ENCODE measurements around the gene LRRC15.

The LRRC15 gene

DNA sequence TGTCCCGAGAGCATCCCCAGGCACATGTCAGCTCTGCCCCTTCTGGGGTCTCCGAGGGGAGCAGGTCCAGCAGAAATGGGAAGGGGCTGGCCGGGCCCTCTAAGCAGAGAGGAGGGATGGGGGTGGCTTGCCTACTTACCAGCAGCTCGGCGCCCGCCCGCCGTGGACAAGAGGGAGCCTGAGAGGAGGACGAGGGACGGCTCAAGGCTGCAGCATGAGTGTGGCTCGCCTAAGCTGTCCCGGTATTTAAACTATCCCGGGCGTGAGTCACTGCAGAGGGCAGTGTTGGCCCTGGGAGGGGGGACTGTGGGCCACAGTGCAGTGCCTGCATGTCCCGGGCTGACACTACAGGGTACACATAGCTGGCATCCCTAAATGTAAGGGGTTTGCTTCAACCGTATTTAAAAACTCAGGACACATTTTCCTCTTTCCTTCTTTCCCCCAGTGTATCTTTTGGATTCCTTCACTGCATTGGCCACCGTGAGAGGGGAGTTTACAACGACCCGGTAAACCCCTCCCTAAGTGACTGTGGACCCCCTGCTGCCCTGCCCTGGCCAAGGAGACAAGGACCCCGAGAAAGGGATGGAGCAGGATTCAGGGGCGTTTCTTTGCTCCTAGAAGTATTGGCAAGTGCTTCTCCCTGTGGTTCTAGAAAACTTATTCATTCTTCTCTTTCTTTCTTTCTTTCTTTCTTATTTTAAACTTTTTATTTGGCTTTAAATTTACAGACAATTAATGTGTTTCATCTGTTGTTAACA lies at the start of gene LRRC15:
Gene LRRC15 (minus strand): TSS at position 222 of the 758 bp plus-strand sequence. CDS start 8,700 bp downstream, outside the sequence.
- no peak for DNase-seq

DNA sequence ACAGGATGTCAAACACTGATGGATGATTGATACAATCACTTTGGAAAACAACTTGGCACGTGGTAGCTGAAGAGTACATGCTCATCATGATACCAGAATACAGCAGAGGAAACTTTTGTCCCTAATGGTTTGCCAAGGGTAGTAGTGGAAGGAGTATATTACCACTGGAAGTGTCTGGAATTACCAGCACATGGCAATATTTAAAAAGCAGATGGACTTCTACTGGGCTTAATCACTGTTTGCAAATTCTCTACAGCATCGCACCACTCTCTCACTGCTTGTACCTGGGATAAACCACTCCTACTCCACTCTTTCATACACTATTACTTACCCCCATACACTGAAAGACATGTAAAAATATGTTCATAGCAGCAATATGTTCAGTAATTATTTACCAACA lies 49.1 kb upstream of the LRRC15 start:
- DNase-seq, result no peak

DNA sequence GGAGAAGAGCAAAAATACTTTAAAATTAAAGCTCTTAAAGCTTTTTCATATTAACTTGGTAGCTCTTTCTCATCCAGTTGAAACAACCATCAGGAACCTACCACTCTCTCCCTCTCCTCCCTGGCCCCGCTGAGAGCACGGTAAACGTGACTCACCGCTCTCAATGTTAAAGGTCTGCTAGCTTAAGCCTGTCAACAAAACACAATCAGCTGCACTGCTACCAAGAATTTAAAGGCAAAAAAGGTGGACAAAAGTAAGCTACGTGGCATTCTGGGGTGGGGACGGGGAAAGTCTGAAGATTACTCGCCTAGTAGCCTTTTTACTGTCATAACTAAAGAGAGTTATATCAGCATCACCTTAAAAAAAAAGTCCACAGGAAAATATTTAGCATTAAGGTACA lies 37.9 kb upstream of the LRRC15 start:
- no peak for DNase-seq

DNA sequence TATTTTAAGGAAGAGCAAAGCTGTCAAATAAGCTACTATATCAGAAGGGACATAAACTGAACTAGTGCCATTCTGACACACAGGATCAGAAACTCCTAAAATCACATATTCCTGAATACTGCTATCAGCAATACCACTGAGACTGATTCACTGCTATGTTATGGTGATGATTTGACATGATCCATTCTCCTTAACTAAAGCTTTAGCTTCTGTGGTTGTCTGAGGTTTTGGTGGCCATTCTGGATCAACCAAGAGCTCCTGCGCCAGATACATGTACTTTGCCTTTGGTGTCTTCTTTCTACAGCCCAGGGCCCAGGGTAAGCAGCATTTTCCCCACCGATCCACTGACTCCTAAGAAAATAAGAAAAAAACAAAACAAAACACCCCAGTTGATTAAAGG lies 36.2 kb upstream of the LRRC15 start:
- DNase-seq, result no peak

DNA sequence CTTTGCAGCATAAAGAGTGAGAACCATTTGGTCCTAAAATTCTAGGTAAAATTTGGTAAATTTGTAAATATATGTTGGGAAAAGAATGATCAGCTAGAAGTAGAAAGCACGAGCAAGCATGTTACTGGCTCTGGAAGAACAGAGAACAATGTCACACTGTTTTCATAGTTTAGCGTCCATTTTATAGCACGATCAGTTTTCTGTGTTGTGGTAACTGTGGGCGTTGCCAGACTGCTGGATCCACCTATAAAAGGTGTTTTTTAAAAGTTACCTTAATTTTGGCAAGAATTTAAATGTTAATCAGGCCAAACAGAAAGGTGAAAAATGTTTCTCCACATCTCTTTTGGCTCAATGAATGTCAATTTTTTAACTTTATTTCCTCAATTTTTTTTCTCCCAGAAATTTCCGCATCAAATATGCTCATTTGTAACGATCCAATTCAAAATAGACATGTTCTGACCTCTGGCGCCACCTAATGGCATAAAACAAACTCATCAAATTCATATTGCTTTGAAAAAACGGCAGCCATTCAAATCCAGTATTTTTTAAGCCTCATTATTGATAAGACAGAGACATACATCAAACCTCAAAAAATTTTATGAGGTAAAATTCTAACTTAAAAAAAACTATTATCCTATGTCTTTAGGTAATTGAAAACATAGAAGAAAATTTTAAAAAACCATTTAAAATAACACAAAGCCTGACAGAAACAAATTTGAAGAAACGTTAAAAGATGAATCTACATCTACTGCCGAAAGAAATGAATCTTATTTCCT lies 35.0 kb upstream of the LRRC15 start:
- DNase-seq, result peak; percentile 29

DNA sequence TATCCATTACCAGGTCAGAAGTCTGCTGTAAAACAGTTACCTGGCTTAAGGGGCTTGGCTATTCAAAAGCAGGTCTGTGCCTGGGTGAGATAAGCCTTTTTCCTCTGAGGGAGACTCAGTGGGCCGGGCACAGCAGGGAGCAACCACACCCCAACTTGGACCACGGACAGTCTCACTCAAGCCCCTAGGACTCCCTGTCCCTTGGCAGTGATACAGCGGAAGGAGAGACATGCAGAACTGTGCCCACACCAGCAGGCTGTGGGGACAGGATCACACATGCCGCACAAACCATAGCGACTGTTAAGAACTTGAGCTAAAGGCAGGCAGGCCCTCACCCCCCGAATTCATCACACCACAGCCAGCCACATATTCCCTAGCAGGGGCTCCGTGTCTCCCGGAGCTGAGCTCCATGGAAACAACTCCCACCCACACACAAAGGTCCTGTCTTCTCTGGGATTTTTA lies 32.4 kb upstream of the LRRC15 start:
- no peak for DNase-seq

DNA sequence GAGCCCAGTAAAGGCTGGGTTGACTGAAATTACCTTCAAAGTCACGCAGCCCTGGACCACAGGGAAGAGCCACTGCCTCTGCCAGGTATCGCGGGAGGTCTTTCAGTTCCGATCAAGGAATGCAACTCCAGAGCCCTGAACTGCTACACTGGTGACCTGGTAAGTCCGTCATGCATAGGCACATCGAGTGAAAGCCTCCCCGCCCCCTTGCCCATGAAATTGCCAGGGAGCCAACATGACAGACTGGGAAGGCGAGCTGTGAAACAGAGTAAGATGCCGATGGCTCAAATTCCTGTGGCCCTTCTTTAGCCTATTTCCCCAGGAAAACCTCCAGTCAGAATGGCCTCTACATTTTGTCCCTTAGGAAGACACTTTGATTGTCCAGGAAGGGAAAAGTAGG lies 31.8 kb upstream of the LRRC15 start:
- no peak for DNase-seq

DNA sequence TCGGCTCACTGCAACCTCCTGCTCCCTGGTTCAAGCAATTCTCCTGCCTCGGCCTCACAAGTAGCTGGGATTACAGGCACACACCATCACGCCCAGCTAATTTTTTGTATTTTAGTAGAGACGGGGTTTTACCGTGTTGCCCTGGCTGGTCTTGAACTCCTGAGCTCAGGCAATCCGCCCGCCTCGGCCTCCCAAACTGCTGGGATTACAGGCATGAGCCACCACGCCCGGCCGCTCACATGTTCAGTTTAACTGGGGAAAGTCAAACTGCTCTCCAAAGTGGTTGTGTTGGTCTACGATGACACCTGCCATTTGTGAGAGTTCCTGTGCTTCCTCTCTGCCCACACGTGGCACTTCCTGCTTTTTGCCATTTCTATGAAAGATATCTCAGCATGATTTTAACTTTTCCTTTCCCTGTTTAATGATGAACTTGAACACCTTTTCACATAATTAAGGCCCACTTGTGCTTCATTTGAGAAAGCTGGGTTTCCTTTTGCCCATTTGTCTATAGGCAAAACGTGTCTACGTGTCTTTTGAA lies 30.4 kb upstream of the LRRC15 start:
- DNase-seq, result no peak

DNA sequence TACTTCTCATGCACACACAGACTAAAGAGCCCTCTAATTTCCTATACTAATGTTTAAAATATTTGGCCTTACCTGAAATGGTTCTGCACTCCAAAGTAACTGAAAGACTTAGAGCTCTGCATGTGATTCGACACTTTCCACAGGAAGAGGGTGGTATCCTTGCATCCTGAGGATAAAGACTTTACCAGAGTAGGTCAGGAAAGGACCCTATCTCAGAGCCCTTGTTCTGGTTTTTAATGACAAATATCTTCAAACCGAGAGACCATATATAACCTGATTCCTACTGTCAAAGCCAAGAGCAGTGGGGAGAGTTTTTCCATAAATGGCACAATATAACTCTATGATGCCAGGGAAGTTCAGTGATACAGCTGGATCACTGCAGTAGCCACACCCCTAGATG lies 29.6 kb upstream of the LRRC15 start, which contains the start of gene GP5:
Gene GP5 (minus strand): TSS at position 101 of the 400 bp plus-strand sequence. CDS start 984 bp downstream, outside the sequence.
- DNase-seq, result no peak

DNA sequence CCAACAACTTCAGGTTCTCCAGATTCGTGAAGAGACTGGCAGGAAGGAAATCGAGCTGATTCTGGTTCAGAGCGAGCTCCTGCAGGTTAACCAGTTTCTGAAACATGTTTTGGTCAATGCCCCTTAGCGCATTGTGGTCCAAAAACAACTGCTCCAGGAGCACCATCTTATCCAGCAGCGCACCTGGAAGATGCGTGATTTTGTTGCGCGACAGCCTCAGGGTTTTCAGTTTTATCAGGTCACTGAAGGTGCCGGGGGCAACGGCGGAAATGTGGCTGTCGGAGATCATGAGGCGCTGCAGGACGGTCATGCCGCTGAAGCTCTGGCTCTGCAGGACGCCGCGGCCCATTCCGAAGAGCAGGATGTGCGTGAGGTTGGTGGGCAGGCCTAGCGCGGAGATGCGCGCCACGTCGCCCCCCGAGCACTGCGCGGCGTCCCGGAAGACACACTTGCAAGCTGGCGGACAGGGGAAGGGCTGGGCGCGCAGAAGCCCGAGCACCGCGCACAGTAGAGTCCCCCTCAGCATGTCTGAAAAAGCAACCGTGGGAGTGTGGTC lies 28.3 kb upstream of the LRRC15 start:
- DNase-seq, result no peak

DNA sequence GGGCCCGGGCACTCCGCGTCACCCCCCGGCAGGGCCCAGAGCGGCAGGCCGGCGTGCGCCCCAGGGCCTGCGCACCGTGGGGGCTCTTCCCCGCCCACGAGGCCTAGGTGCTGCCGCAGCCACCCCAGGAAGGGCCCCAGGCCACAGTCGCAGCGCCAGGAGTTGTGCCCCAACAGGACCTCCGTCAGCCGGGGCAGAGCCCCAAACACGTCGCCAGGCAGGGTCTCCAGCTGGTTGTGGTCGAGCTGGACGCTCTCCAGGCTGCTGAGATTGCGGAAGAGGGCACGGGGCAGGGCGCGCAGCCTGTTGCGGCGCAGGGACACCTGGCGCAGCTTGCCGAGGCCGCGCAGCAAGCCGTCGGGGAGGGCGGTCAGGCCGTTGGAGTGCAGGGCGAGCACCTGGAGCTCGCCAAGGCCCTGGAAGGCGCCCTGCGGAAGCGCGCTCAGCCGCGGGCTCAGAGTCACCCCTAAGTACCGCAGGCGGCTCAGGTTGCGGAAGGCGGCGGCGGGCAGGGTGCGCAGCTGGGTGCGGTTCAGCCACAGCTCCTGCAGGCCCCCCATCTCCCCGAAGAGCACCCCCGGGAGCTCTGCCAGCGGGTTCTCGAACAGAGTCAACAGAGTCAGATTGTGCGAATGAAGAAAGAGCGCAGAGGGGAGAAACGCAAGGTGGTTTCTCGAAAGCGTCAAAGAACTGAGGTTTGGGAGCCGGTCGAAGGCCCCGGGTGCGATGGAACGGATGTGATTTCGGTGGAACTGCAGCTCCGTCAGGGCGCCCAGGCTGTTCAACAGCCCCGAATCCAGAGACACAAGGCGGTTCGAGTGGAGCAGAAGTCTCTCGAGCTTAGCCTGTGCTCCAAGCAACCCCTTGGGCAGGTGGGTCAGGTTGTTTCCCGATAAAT lies 27.6 kb upstream of the LRRC15 start:
- no peak for DNase-seq

DNA sequence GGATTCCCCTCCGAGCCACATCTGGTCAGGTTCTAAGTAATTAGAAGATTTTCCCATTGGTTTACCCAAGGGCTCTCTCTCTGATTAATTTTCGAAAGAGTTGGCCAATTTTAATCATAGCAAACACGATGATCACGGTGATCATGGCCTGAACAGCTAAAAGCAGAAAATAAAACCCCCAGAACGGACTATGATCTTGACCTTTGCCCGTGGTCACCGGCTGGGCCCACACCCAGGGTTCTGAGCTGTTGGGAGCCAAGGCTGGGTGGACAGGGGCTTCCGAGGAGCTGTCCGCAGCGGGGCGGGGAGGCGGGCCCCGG lies 27.0 kb upstream of the LRRC15 start:
- DNase-seq, result no peak

DNA sequence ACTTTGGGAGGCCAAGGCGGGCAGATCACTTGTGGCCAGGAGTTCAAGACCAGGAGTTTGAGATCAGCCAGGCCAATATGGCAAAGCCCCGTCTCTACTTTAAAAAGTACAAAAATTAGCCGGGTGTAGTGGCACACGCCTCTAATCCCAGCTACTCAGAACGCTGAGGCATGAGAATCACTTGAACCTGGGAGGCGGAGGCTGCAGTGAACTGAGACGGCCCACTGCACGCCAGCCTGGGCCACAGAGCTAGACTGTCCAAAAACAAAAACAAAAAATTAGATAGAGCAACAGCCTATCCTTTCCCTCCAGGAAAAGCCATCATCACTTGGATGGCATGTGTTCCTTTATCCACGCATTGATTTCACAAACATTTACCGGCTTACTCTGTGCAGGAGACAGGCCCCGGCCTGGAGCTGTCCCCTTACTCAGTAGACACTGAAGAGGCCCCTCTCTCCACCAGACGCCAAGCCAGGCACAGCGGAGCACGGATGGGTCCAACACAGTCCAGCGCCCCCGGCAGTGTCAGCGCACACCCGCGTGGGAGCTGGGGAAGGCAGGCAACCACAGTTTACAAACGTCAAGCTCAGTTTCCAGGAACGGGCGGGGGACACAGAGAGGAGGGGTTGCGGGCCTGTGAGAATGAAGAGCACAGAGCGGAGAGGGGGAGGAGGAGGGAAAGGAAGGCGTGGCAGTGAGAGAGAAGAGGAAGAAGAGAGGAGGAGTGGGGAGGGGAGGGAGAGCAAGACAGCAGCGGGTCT lies 26.4 kb upstream of the LRRC15 start:
- no peak for DNase-seq

DNA sequence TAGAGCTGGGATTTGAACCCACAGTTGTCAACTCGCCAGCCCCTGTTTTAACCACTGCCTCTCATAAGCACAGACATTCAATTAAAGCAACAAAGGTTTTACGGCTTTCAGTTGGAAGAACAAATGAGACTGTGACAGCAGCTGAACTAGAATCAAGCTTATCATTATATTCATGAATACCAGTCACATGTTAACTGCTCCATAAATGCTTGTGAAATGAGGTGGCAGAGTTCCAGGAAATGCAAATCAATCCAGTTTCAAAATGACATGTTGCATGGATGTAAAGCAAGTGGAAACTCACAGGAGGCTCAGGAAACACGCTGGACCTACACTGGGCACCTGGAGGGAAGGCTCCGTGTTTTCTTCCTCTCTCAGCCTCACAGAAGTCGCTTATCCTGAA lies 25.7 kb upstream of the LRRC15 start:
- no peak for DNase-seq

DNA sequence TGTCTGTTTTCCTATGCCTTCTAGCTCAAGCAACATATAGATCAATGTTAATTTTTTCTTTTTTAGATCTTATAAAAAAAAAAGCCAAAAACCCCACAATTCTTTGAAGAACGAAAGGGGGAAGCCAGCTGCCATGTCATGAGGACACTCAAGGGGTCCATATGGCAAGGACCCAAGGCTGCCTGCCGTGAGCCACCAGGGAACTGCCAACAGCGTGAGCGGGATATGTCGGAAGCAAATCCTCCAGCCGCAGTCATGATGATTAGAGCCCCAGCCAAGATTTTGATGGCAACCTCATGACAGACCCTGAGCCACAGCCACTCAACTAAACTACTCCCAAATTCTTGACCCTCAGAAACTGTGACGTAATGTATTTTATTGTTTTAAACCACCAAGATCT lies 23.0 kb upstream of the LRRC15 start:
- no peak for DNase-seq

DNA sequence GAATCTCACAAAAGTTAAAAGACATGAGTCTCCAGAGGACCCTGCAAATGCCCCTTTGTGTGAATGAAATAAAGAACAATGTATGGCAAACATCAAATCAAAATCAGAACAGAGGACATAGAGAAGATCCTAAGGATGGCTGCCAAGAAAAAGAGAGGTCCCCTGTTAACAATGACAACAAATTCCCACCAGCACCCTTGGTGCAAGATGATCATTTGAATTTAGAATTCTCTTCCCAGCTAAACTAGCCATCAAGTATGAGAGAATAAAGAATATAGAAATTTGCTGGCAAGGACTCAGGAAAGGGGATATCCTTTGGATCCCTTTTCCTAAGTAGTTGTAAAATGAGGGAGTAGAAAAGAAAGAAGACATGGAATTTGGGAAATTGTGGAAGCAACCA lies 21.3 kb upstream of the LRRC15 start:
- no peak for DNase-seq

DNA sequence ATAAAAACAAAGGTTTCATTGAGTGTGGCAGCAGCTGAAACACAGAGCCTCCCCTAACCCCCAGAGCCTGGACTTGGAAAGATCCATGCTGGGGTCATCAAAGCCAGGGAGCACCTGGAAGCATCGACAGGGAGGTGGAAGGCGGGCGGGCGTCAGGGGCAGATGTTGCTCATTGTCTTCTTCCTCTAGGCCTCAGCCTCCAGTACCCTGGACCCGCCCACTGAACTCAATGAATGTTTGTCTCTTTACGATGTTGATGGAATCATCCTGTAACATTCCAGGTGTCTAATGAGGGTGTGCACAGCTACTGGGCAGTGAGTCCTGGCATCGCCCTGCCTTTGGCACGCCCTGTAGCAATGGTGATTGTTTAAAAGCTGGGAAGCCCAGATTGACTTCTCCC lies 19.7 kb upstream of the LRRC15 start:
- DNase-seq, result no peak

DNA sequence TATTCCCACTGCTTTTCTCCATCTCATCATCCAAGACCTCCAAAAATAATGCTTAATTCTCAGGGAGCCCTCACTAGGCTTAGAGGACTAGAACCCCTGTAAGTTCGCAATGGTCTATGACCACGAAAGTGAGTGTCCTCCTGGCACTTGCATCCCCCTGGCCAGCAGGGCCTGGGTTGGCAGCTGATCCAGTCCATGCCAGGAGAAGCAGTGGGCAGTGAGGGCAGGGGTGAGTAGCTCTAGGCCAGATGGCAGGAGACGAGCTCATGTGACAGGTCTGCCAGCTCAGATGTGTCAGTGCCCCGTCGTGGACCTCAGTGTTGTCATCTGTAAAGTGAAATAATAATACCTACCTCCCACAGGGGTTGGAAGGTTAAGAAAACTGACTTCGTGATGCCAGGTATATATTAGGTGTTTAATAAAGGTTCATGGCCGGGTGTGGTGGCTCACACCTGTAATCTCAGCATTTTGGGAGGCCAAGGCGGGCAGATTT lies 18.4 kb upstream of the LRRC15 start:
- no peak for DNase-seq

DNA sequence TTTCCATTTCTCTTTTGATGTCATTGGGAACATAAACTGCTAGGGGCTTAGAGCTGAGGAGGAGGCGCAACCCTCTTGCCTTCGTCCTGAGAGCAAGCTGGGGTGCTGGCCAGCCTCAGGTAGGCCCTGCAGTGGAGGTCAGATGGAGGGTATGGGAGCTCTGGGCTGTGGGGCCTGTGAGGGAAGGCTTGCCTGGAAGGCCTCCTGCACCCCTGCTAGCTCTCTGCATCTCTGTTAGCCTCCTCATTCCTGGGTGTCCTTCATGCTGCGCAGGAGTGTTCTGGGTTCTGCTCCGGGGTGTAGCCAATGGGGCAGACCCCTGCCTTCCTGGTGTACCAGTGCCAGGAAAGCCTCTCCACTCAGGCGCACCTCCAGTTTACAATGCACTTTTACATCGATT lies 17.7 kb upstream of the LRRC15 start:
- no peak for DNase-seq

DNA sequence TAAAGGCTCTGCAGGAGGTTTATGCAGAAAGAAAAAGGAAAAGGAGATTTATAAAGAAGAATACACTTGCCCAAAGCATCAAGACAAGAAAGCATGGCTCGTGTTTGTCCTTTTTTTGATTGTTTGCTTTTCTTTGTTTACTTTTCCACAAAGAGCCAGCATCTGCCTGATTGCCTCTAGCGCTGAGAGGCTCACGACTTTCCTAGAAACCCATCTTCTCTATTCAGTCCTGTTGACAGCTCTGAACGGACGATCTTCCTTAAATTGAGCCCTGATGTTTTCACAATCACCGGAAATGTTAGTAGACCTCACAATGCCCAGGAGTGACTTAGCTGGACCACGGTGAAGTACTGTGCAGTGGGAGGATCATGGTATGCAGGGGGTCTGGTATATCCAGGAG lies 17.1 kb upstream of the LRRC15 start:
- no peak for DNase-seq

DNA sequence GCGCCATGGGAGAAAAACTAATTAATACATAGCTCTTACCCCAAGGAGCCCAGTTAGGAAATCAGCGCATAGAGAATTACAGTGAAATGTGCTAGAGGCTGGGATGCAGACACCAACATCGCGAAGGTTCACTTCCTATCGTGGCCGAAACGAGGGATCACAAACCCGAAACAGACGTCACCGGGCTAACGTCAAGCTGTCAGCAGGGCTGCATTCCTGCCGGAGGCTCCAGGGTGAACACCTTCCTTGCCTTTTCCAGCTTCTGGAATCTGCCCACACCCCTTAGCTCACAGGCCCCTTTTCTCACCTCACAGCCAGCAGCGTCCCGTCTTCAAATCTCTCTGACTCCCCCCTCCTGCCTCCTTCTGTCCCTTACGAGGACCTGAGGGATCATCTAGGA lies 16.5 kb upstream of the LRRC15 start:
- no peak for DNase-seq

DNA sequence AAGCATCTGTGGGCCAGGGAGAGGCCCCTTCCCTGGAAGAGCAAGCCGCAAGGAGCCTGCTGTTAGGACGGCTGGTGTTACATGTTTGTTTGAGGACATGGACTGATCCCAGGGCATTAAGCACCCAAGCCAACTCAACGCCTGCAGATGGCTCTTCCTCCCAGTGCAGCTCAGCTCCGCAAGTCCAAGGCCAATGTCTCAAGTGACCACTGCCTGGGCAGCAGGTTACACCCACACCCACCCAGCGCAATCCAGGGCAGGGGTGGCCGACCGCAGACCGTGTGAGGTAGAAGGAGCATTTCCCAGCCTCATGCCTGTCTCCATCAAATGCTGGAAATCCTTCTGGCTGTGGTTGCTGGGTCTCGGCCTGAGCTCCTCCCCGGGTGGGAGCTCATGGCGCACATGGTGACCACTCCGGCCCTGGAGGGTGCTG lies 15.0 kb upstream of the LRRC15 start:
- DNase-seq, result no peak

Data from NCI-H2171 (cell line).